Right lobe of liver (tissue), 6 donors: ENCODE measurements around the gene ANTXR1. TPM values are rescaled to one million over a fixed set of nuclear protein-coding genes. Genes with fewer than 3 reads are reported as not detected.

Source experiments
- ATAC-seq, 4 donors: fragments of 200-7000 bp; cut with Tn5 transposase; one replicate each; pipeline ENCODE4 v1.9.1; 2020; ENCODE audit warnings: mild to moderate bottlenecking in 4 of 4, moderate library complexity in 4 of 4
- DNase-seq, 3 donors: peaks; one replicate each; pipeline ENCODE4 v3.0.0-alpha.2; 2020
- H3K27ac ChIP-seq, 3 donors: fragments of 200-600 bp; one replicate each; pipeline ENCODE4 v1.8.0; 2022
- H3K27me3 ChIP-seq, 2 donors: fragments of 200-600 bp; one replicate each; pipeline ENCODE4 v1.8.0; 2022
- H3K36me3 ChIP-seq, 4 donors: fragments of 200-600 bp; sonication (generic) in 1 of 4; one replicate each; pipeline versions ENCODE4 v1.5.1 to v1.8.0; 2017 to 2022; ENCODE audit warnings: control low read depth in 1 of 4
- H3K4me1 ChIP-seq, 4 donors: fragments of 200-600 bp; sonication (generic) in 1 of 4; one replicate each; pipeline versions ENCODE4 v1.5.1 to v1.8.0; 2017 to 2022; ENCODE audit warnings: control low read depth in 1 of 4
- H3K4me3 ChIP-seq, 3 donors: fragments of 200-600 bp; one replicate each; pipeline ENCODE4 v1.8.0; 2022
- H3K9me3 ChIP-seq, 4 donors: fragments of 200-600 bp; sonication (generic) in 1 of 4; one replicate each; pipeline versions ENCODE4 v1.5.1 to v1.8.0; 2017 to 2022; ENCODE audit warnings: control low read depth in 1 of 4
- POLR2A ChIP-seq: fragments of 450-650 bp; IDR thresholded peaks from one replicate; pipeline ENCODE4 v1.6.1; 2017; ENCODE audit warnings: antibody characterized with exemption, mild to moderate bottlenecking
- WGBS: methylation state at CpG from one replicate; pipeline ENCODE4 v1.1.6; 2018; ENCODE audit warnings: low coverage, low lambda C conversion rate; ENCODE audit not compliant: insufficient coverage; ENCODE audit errors: missing lambda C conversion rate; 5-methylcytosine and 5-hydroxymethylcytosine counted together
- intact Hi-C, 2 donors: fragments of 100-400 bp; cut with DNase I; formaldehyde crosslinking; loops; one replicate each; pipeline versions ENCODE4 v1.11.2 to v1.14.1; 2022
- total RNA-seq, 6 experiments: library from RNA; depleted of rRNA in 2 of 6; stranded (reverse); fragments of >200 nt in 2 of 6; fragmentation: NEBNext Ultra II Directional in 3 of 6; extraction: Animal tissue kit (Norgen Biotek cat#: 25700) in 3 of 6; gene quantifications; one replicate each; pipeline versions ENCODE4 v1.1.0 to v1.2.4, GENCODE V29; 2016 to 2023
- TF ChIP-seq, protein P1 (sequence below), 4 donors: fragments of 200-600 bp in 3 of 4; fragments of 450-650 bp in 1 of 4; IDR thresholded peaks; one replicate each; pipeline versions ENCODE4 v1.5.1 to v1.8.0; 2016 to 2022; ENCODE audit warnings: antibody characterized with exemption in 4 of 4, mild to moderate bottlenecking in 2 of 4
- donor health status: DM: no; HTN: yes; CAD: no.
- donor health status: DM: no; HTN: no; CAD: no.
- donor health status: DM: no; HTN: no; CAD: no.
- donor health status: DM: no; HTN: yes; CAD: no.
- donor health status: DM: no; HTN: yes; CAD: no.

The ANTXR1 gene
- total RNA-seq, 6 experiments from 2014 or later: 1.1 to 4.1 (median 2.9) TPM

DNA sequence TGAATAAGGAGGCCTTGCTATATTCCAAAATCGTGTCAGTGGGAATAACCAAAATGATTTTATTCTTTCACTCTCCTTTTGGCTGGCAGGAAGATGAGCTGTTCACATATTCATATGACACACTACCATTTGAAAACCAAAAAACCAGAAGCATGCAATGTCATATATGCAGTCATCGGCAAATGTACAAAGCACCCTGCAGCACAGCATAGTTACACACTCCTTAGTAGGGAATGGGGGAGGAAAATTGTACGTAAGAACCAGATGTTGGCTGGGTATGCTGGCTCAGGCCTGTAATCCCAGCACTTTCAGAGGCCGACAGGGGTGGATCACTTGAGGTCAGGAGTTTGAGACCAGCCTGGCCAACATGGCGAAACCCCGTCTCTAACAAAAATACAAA, 197.4 kb downstream of the ANTXR1 start:
- no peak overlapping the region for H3K4me3 ChIP-seq
- 78% methylated on average over 5 of the region's 6 CpGs for WGBS
- intact Hi-C loops: no loop called here

DNA sequence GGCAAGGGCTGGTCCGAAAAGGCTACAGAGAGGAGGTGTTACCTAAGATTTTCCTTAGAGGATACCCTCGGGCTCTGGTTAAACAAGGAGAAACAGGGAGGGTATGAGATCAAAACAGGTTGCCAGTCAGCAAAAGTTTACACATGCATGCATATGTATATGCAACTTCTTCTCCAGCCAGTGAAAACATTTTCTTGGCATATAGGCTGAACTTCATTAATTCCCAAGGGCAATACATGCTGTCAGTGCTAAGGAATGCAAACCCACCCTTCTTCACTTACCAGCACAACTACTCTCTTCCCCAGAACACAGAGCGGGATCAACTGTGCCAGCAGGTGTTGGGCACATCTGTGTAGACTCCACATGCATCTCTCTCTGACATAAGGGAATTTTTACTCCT, 198.1 kb downstream of the ANTXR1 start:
- TF ChIP-seq POLR2A: no peak
- TF ChIP-seq, protein P1, sequence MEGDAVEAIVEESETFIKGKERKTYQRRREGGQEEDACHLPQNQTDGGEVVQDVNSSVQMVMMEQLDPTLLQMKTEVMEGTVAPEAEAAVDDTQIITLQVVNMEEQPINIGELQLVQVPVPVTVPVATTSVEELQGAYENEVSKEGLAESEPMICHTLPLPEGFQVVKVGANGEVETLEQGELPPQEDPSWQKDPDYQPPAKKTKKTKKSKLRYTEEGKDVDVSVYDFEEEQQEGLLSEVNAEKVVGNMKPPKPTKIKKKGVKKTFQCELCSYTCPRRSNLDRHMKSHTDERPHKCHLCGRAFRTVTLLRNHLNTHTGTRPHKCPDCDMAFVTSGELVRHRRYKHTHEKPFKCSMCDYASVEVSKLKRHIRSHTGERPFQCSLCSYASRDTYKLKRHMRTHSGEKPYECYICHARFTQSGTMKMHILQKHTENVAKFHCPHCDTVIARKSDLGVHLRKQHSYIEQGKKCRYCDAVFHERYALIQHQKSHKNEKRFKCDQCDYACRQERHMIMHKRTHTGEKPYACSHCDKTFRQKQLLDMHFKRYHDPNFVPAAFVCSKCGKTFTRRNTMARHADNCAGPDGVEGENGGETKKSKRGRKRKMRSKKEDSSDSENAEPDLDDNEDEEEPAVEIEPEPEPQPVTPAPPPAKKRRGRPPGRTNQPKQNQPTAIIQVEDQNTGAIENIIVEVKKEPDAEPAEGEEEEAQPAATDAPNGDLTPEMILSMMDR (IDR thresholded peaks at IDR 0.05): no peak
- Histone ChIP-seq H3K27ac (no peak overlapping the region), H3K4me3 (no peak overlapping the region), H3K27me3 (no peaks in the 10 kb centered on the region), H3K36me3 (no peaks in the 10 kb centered on the region), H3K4me1 (no peaks in the 10 kb centered on the region), H3K9me3 (no peaks in the 10 kb centered on the region)
- ATAC-seq (no peak), DNase-seq (no peak)
- WGBS: 69% methylated on average over 2 of the region's 3 CpGs
- intact Hi-C loops: no loop called here

More for the DNA sequence above, 197.4 kb downstream of the ANTXR1 start:
- H3K4me1 ChIP-seq: no peaks in the 10 kb centered on the region
- no peak for ATAC-seq
- TF ChIP-seq POLR2A: no peak
- TF ChIP-seq, protein P1 (IDR thresholded peaks at IDR 0.05): no peak
- H3K27me3 ChIP-seq: no peaks in the 10 kb centered on the region
- H3K27ac ChIP-seq: no peak overlapping the region
- H3K36me3 ChIP-seq: no peaks in the 10 kb centered on the region
- no peaks in the 10 kb centered on the region for H3K9me3 ChIP-seq
- DNase-seq: no peak

DNA sequence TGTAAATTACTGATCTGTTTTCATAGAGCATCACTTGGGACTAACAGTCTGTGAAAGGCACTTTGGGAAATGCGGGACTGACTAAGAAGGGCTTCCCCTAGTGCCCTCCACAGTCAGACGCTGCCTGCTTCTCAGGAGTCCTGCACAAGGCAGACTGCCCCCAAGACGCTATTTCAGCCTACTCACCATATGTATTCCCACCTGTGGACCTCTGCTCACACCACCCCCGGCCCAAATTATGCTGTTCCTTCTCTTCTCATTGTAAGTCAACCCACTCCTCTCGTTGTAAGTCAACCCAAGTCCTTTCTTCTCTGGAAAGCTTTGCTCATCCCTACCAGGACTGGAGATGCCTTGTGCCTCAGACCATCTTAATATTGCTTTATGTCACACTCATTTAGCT, 198.7 kb downstream of the ANTXR1 start:
- Histone ChIP-seq H3K9me3 (no peaks in the 10 kb centered on the region), H3K36me3 (no peaks in the 10 kb centered on the region), H3K27ac (no peak overlapping the region), H3K4me1 (no peaks in the 10 kb centered on the region), H3K4me3 (no peak overlapping the region), H3K27me3 (no peaks in the 10 kb centered on the region)
- intact Hi-C loops: no loop called here
- ATAC-seq (no peak), DNase-seq (no peak)
- 84% methylated on average over 5 of the region's 5 CpGs for WGBS
- TF ChIP-seq POLR2A: no peak
- TF ChIP-seq, protein P1 (IDR thresholded peaks at IDR 0.05): no peak

- 82% methylated on average over 3 of the region's 4 CpGs for WGBS
- H3K36me3 ChIP-seq: no peaks in the 10 kb centered on the region
- no peaks in the 10 kb centered on the region for H3K4me1 ChIP-seq
- no peak overlapping the region for H3K4me3 ChIP-seq
- H3K9me3 ChIP-seq: no peaks in the 10 kb centered on the region
- no peak for TF ChIP-seq POLR2A
- TF ChIP-seq, protein P1 (IDR thresholded peaks at IDR 0.05): no peak
- intact Hi-C loops: no loop called here
- DNase-seq: no peak
- no peak for ATAC-seq
- no peaks in the 10 kb centered on the region for H3K27me3 ChIP-seq
- no peak overlapping the region for H3K27ac ChIP-seq
Observed at GRCh38 chr2:69212238-69213028, 199.5 kb downstream of the ANTXR1 start.
